Dendritic cell treated with granulocyte-macrophage colony-stimulating factor and Interleukin-4, amounts not matched to agents 40 ng/mL and 50 ng/mL, for 4 days (primary cell): Measurements from ENCODE around the gene LCN10.
"Not testable (repeated sequence)": the region's sequence is repeated elsewhere in the genome, so short reads cannot be mapped to it uniquely, and the experiment has no call there.

Experiments used
- H3K27ac Mint-ChIP-seq: one replicate; pipeline ENCODE4 v1.8.0; 2022; ENCODE audit warnings: mild to moderate bottlenecking, mixed read lengths
- H3K27me3 Mint-ChIP-seq: one replicate; pipeline ENCODE4 v1.8.0; 2022; ENCODE audit warnings: mild to moderate bottlenecking, mixed read lengths
- H3K36me3 Mint-ChIP-seq: one replicate; pipeline ENCODE4 v1.8.0; 2022; ENCODE audit warnings: low read depth, mixed read lengths
- H3K4me1 Mint-ChIP-seq: one replicate; pipeline ENCODE4 v1.8.0; 2022; ENCODE audit warnings: low read depth, mixed read lengths
- H3K4me3 Mint-ChIP-seq: one replicate; pipeline ENCODE4 v1.8.0; 2022; ENCODE audit warnings: mild to moderate bottlenecking, moderate library complexity, mixed read lengths
- H3K9me3 Mint-ChIP-seq: one replicate; pipeline ENCODE4 v1.8.0; 2022; ENCODE audit warnings: mixed read lengths
- intact Hi-C: fragments of 100-400 bp; cut with micrococcal nuclease; formaldehyde crosslinking; loops from one replicate; pipeline ENCODE4 v1.15.0; 2022

Gene LCN10

GRCh38 chr9:136763649-136764035 lies 20.9 kb upstream of the LCN10 start:
- Mint-ChIP-seq H3K9me3 (no peaks in the 10 kb centered on the region), H3K27ac (no peak overlapping the region), H3K36me3 (no peaks in the 10 kb centered on the region), H3K4me1 (no peaks in the 10 kb centered on the region), H3K27me3 (peaks cover 40% of the 10 kb centered on the region), H3K4me3 (no peak overlapping the region)
- intact Hi-C loops, result no loop called here

DNA sequence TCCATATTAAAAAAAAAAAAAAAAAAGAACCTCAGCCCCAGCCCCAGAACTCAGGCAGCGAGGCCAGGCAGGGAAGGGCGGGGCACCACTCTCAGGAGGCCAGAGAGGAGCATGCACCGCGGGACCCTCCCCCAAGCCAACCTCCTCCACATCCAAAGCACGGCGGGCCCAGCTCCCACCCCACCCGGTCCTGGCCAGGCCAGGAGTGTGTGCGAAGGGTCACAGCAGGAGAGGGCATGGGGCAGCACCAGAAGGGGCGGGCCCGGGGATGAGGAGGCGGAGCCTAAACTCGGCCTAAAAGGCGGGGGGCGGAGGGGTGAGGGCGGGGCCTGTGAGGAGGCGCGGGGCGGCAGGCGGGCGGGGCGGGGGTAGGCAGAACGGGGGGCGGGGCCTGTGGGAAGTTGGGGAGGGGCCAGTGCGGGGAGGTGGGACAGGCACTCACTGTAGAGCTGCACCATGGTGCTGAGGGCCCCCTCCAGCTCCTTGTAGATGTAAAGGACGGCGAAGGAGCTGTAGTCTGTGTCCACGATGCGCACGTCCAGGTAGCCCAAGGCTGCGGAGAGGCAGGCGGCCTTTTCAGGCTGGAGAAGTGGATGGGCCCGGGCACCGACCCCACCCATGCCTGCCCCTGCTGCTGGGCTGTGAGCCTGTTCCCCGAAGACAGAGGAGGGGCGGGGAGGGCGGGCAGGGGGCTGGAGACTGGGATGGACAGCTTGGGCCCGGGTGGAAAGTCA lies 20.3 kb upstream of the LCN10 start:
- H3K4me1 Mint-ChIP-seq, result no peaks in the 10 kb centered on the region
- peaks cover 36% of the 10 kb centered on the region for H3K27me3 Mint-ChIP-seq
- no peaks in the 10 kb centered on the region for H3K36me3 Mint-ChIP-seq
- no peak overlapping the region for H3K4me3 Mint-ChIP-seq
- H3K9me3 Mint-ChIP-seq, result no peaks in the 10 kb centered on the region
- H3K27ac Mint-ChIP-seq, result no peak overlapping the region
- intact Hi-C loops, result no loop called here

GRCh38 chr9:136762221-136762691 lies 19.5 kb upstream of the LCN10 start:
- Mint-ChIP-seq H3K4me3 (no peak overlapping the region), H3K4me1 (no peaks in the 10 kb centered on the region), H3K27me3 (peaks cover 30% of the 10 kb centered on the region), H3K36me3 (no peaks in the 10 kb centered on the region), H3K27ac (no peak overlapping the region), H3K9me3 (no peaks in the 10 kb centered on the region)
- intact Hi-C loops, result no loop called here

GRCh38 chr9:136761545-136761981 lies 18.8 kb upstream of the LCN10 start:
- Mint-ChIP-seq H3K27me3 (peaks cover 27% of the 10 kb centered on the region), H3K36me3 (no peaks in the 10 kb centered on the region), H3K9me3 (peaks cover 2% of the 10 kb centered on the region), H3K4me1 (no peaks in the 10 kb centered on the region), H3K4me3 (no peak overlapping the region), H3K27ac (no peak overlapping the region)
- intact Hi-C loops, result no loop called here

GRCh38 chr9:136760834-136761544 lies 18.2 kb upstream of the LCN10 start:
- H3K9me3 Mint-ChIP-seq, H3K27ac Mint-ChIP-seq, H3K36me3 Mint-ChIP-seq, H3K4me1 Mint-ChIP-seq, intact Hi-C loops, H3K4me3 Mint-ChIP-seq: not testable (repeated sequence)
- peaks cover 25% of the 10 kb centered on the region for H3K27me3 Mint-ChIP-seq

- Mint-ChIP-seq H3K27ac (no peak overlapping the region), H3K27me3 (peaks cover 27% of the 10 kb centered on the region), H3K36me3 (peaks cover 8% of the 10 kb centered on the region), H3K4me3 (no peak overlapping the region), H3K9me3 (peaks cover 13% of the 10 kb centered on the region), H3K4me1 (no peaks in the 10 kb centered on the region)
- intact Hi-C loops, result no loop called here
Measured at GRCh38 chr9:136760424-136760823, 17.7 kb upstream of the LCN10 start.

- H3K27ac Mint-ChIP-seq, result no peak overlapping the region
- peaks cover 9% of the 10 kb centered on the region for H3K36me3 Mint-ChIP-seq
- intact Hi-C loops, result no loop called here
- peaks cover 30% of the 10 kb centered on the region for H3K27me3 Mint-ChIP-seq
- no peaks in the 10 kb centered on the region for H3K4me1 Mint-ChIP-seq
- H3K4me3 Mint-ChIP-seq, result no peak overlapping the region
- peaks cover 17% of the 10 kb centered on the region for H3K9me3 Mint-ChIP-seq
Measured at GRCh38 chr9:136759436-136760325, 16.9 kb upstream of the LCN10 start.

GRCh38 chr9:136759001-136759400 lies 16.3 kb upstream of the LCN10 start:
- H3K4me3 Mint-ChIP-seq, result no peak overlapping the region
- peaks cover 9% of the 10 kb centered on the region for H3K36me3 Mint-ChIP-seq
- no peak overlapping the region for H3K27ac Mint-ChIP-seq
- H3K27me3 Mint-ChIP-seq, result peaks cover 32% of the 10 kb centered on the region
- no peaks in the 10 kb centered on the region for H3K4me1 Mint-ChIP-seq
- intact Hi-C loops, result no loop called here
- peaks cover 17% of the 10 kb centered on the region for H3K9me3 Mint-ChIP-seq

DNA sequence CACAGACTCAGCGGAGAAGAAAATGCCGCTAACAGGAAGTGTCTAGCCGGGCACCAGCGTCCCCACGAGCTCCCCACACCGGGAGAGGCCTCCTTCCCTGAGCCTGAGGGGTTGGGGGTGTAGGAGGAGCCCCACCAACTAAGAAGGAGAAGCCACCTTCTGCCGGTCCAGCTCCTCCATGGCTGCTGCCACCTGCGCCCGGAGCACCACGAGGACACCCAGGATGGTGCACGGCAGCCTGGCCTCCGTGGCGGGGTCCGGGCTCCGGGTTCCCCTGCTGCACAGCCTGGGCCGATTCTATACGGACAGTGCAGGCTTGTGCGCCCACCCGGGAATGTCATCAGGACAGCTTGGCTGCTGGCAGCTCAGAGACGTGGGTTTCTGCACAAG lies 15.0 kb upstream of the LCN10 start:
- Mint-ChIP-seq H3K9me3 (peaks cover 20% of the 10 kb centered on the region), H3K27ac (no peak overlapping the region), H3K4me1 (no peaks in the 10 kb centered on the region), H3K4me3 (no peak overlapping the region), H3K27me3 (peaks cover 25% of the 10 kb centered on the region), H3K36me3 (peaks cover 9% of the 10 kb centered on the region)
- intact Hi-C loops, result no loop called here

DNA sequence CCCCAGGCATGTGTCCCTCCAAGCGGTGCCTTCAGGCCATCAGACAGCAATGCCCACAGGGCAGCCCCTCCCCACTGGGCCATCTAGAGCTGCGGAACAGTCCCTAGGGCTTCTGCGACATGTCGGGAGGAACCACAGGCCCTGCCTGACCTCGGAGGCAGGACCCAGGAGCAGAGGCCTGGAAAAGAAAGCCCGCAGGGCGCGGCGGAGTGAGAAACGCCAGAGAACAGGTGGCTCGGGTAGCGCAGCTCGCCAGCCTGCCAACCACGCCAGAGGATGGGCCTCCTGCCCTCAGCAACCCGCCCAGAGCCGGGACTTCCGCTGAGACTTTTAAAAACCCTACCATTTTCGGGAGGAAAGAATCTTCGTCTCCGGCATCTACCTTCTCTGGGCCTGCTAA lies 14.6 kb upstream of the LCN10 start:
- Mint-ChIP-seq H3K36me3 (peaks cover 9% of the 10 kb centered on the region), H3K27ac (no peak overlapping the region), H3K4me3 (no peak overlapping the region), H3K27me3 (peaks cover 28% of the 10 kb centered on the region), H3K4me1 (no peaks in the 10 kb centered on the region), H3K9me3 (peaks cover 25% of the 10 kb centered on the region)
- intact Hi-C loops, result no loop called here

- Mint-ChIP-seq H3K36me3 (peaks cover 9% of the 10 kb centered on the region), H3K9me3 (peaks cover 30% of the 10 kb centered on the region), H3K27me3 (peaks cover 31% of the 10 kb centered on the region), H3K27ac (no peak overlapping the region), H3K4me1 (no peaks in the 10 kb centered on the region), H3K4me3 (no peak overlapping the region)
- intact Hi-C loops, result no loop called here
Measured at GRCh38 chr9:136756836-136757235, 14.1 kb upstream of the LCN10 start.

GRCh38 chr9:136756134-136756438 lies 13.3 kb upstream of the LCN10 start:
- Mint-ChIP-seq H3K36me3 (peaks cover 9% of the 10 kb centered on the region), H3K9me3 (peaks cover 36% of the 10 kb centered on the region), H3K27ac (no peak overlapping the region), H3K4me3 (no peak overlapping the region), H3K4me1 (no peaks in the 10 kb centered on the region), H3K27me3 (peaks cover 29% of the 10 kb centered on the region)
- intact Hi-C loops, result no loop called here

DNA sequence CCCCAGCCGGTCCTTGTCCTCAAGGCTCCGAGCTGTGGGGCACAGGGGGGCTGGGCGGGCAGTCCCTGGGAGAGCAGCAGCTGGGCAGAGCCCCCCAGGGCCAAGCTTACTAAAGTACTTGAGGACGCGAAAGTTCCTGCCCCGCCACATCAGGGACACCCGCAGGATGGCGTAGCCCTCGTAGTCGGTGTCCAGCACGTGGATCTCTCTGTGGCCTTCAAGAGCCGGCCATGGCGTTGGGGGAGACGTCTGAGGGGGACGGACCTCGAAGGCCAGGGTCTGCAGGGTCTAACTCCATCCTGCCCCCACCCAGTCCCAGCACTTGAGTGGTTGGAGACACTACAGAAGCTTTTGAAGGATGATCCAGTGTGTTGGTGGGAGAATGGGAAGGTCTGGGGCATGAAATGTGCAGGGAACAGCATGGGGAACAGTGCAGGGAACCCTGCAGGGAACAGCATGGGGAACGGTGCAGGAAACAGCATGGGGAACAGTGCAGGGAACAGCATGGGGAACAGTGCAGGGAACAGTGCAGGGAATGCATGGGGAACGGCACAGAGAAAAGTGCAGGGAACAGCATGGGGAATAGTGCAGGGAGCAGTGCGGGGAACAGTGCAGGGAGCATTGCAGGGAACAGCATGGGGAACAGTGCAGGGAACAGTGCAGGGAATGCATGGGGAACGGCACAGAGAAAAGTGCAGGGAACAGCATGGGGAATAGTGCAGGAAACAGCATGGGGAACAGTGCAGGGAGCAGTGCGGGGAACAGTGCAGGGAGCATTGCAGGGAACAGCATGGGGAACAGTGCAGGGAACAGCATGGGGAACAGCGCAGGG lies 12.8 kb upstream of the LCN10 start:
- H3K27ac Mint-ChIP-seq, H3K36me3 Mint-ChIP-seq, H3K4me3 Mint-ChIP-seq, H3K4me1 Mint-ChIP-seq, intact Hi-C loops: not testable (repeated sequence)
- peaks cover 32% of the 10 kb centered on the region for H3K27me3 Mint-ChIP-seq
- peaks cover 36% of the 10 kb centered on the region for H3K9me3 Mint-ChIP-seq
